ENCODE measurements around the gene SNX8.

The SNX8 gene

GRCh38 chr7:2243458-2243857 is 70.8 kb downstream of the SNX8 start:
- DNase-seq (ENCODE audit: low spot score): no peak

- DNase-seq (ENCODE audit: low spot score): peak; percentile 34
These were observed 71.5 kb downstream of the SNX8 start for GRCh38 chr7:2242541-2243429.

GRCh38 chr7:2241580-2242540 is 72.4 kb downstream of the SNX8 start, which contains the start of the genes MRM2 and NUDT1:
Gene MRM2 (minus strand): TSS chr7:2242205. CDS start chr7:2242169, 36 bp downstream.
Gene NUDT1 (plus strand): TSS chr7:2242226. CDS start chr7:2244575, 2,349 bp downstream.
- peak; percentile 85 for DNase-seq (ENCODE audit: low spot score)

- DNase-seq (ENCODE audit: low spot score): no peak
These were observed 75.0 kb downstream of the SNX8 start for GRCh38 chr7:2239242-2239641.

GRCh38 chr7:2237109-2237602 is 77.1 kb downstream of the SNX8 start:
- no peak for DNase-seq (ENCODE audit: low spot score)

GRCh38 chr7:2233926-2234325 is 80.3 kb downstream of the SNX8 start:
- DNase-seq (ENCODE audit: low spot score): no peak

- peak; percentile 89 for DNase-seq (ENCODE audit: low spot score)
These were observed 81.3 kb downstream of the SNX8 start, which contains the start of gene MAD1L1 for GRCh38 chr7:2232766-2233520. Gene MAD1L1 (minus strand): TSS chr7:2232945. CDS start chr7:2230133, 2,812 bp downstream.

- DNase-seq (ENCODE audit: low spot score): peak; percentile 3
These were observed 82.1 kb downstream of the SNX8 start for GRCh38 chr7:2231992-2232765.

- no peak for DNase-seq (ENCODE audit: low spot score)
These were observed 83.4 kb downstream of the SNX8 start for GRCh38 chr7:2230882-2231281.

- no peak for DNase-seq (ENCODE audit: low spot score)
These were observed 84.0 kb downstream of the SNX8 start for GRCh38 chr7:2230226-2230625.

GRCh38 chr7:2229467-2229866 is 84.8 kb downstream of the SNX8 start:
- no peak for DNase-seq (ENCODE audit: low spot score)

- no peak for DNase-seq (ENCODE audit: low spot score)
These were observed 85.3 kb downstream of the SNX8 start for GRCh38 chr7:2228921-2229320.

GRCh38 chr7:2227699-2228098 is 86.5 kb downstream of the SNX8 start:
- no peak for DNase-seq (ENCODE audit: low spot score)

GRCh38 chr7:2225830-2226229 is 88.4 kb downstream of the SNX8 start:
- DNase-seq (ENCODE audit: low spot score): no peak

- peak; percentile 85 for DNase-seq (ENCODE audit: low spot score)
These were observed 88.9 kb downstream of the SNX8 start for GRCh38 chr7:2225336-2225735.

- DNase-seq (ENCODE audit: low spot score): peak; percentile 86
These were observed 89.3 kb downstream of the SNX8 start for GRCh38 chr7:2224934-2225333.

- no peak for DNase-seq (ENCODE audit: low spot score)
These were observed 89.7 kb downstream of the SNX8 start for GRCh38 chr7:2224491-2224928.

GRCh38 chr7:2223321-2223720 is 90.9 kb downstream of the SNX8 start:
- DNase-seq (ENCODE audit: low spot score): no peak

- DNase-seq (ENCODE audit: low spot score): no peak
These were observed 91.7 kb downstream of the SNX8 start for GRCh38 chr7:2222516-2222915.

- no peak for DNase-seq (ENCODE audit: low spot score)
These were observed 93.3 kb downstream of the SNX8 start for GRCh38 chr7:2220954-2221353.

- no peak for DNase-seq (ENCODE audit: low spot score)
These were observed 93.7 kb downstream of the SNX8 start for GRCh38 chr7:2220506-2220905.
